AG04449 (cell line): ENCODE measurements around the gene LHFPL3.

Experiments
- CTCF ChIA-PET: fragments of 350-600 bp; formaldehyde crosslinking; extraction: SDS; loops from one replicate; lab custom pipeline; 2021; ENCODE audit warnings: antibody characterized with exemption; lab: Yijun Ruan, JAX
- POLR2A ChIA-PET: fragments of 400-600, 350-600 bp; formaldehyde crosslinking; extraction: SDS; loops from one replicate; lab custom pipeline; 2020; ENCODE audit warnings: antibody characterized with exemption, inconsistent platforms; lab: Yijun Ruan, JAX
- DNase-seq: peaks from one replicate; pipeline ENCODE4 v3.0.0-alpha.2; 2010; ENCODE audit warnings: low read depth, low spot score
- H3K4me3 ChIP-seq: 2 replicates; pipeline ENCODE4 v1.5.1; 2011; ENCODE audit warnings: low read depth, mild to moderate bottlenecking, control low read depth, low read length
- CTCF ChIP-seq: IDR thresholded peaks from one replicate; pipeline ENCODE4 v1.5.1; 2011; ENCODE audit warnings: mild to moderate bottlenecking, moderate library complexity, low read length, control low read depth, inconsistent platforms; ENCODE audit not compliant: insufficient read depth; ENCODE audit errors: missing control alignments

The LHFPL3 gene

GRCh38 chr7:104535841-104536240 is 207.4 kb downstream of the LHFPL3 start:
- TF ChIP-seq CTCF, result no peak
- DNase-seq, result no peak
- POLR2A ChIA-PET, result no interaction called here
- CTCF ChIA-PET, result no interaction called here
- H3K4me3 ChIP-seq, result no peak overlapping the region

GRCh38 chr7:104536956-104537355 is 208.6 kb downstream of the LHFPL3 start:
- ChIA-PET CTCF (no interaction called here), POLR2A (no interaction called here)
- no peak for DNase-seq
- no peak overlapping the region for H3K4me3 ChIP-seq
- TF ChIP-seq CTCF, result no peak

- CTCF ChIA-PET, result no interaction called here
- no peak for TF ChIP-seq CTCF
- no peak overlapping the region for H3K4me3 ChIP-seq
- DNase-seq, result no peak
- POLR2A ChIA-PET, result no interaction called here
Measured at GRCh38 chr7:104538152-104538551, 209.7 kb downstream of the LHFPL3 start.

- DNase-seq, result no peak
- ChIA-PET POLR2A (no interaction called here), CTCF (no interaction called here)
- no peak overlapping the region for H3K4me3 ChIP-seq
- TF ChIP-seq CTCF, result no peak
Measured at GRCh38 chr7:104541897-104542296, 213.5 kb downstream of the LHFPL3 start.

GRCh38 chr7:104548861-104549260 is 220.5 kb downstream of the LHFPL3 start:
- ChIA-PET POLR2A (no interaction called here), CTCF (no interaction called here)
- DNase-seq, result no peak
- H3K4me3 ChIP-seq, result no peak overlapping the region
- no peak for TF ChIP-seq CTCF

GRCh38 chr7:104550362-104550761 is 222.0 kb downstream of the LHFPL3 start:
- ChIA-PET POLR2A (no interaction called here), CTCF (no interaction called here)
- H3K4me3 ChIP-seq, result no peak overlapping the region
- DNase-seq, result no peak
- no peak for TF ChIP-seq CTCF
